HCT116 (cell line): ENCODE measurements around the gene LFNG. TPM values are rescaled to one million over a fixed set of nuclear protein-coding genes. Genes with fewer than 3 reads are reported as not detected.

Source experiments
- ATAC-seq: fragments of 200-7000 bp; cut with Tn5 transposase; 2 replicates; pipeline ENCODE4 v1.9.1; 2020; ENCODE audit warnings: mild to moderate bottlenecking, moderate library complexity
- BruUV-seq: library from RNA; stranded (reverse); fragments of 400-500 nt; replicated peaks from 2 replicates; lab custom pipeline; 2021; lab: Mats Ljungman, UMichigan
- CTCF ChIA-PET: fragments of 300-600 bp; sonication (Branson Sonifier 250); formaldehyde crosslinking; loops from one replicate; lab custom pipeline; 2021; ENCODE audit warnings: antibody characterized with exemption; lab: Charles Lee
- POLR2A ChIA-PET: fragments of 300-600, 350-600 bp; sonication (Branson Sonifier 250); formaldehyde crosslinking; loops from one replicate; lab custom pipeline; 2021; ENCODE audit warnings: antibody characterized with exemption; lab: Charles Lee
- RAD21 ChIA-PET, 2 experiments: fragments of 300-600 bp; sonication (Branson Sonifier 250); formaldehyde crosslinking; loops; one replicate each; lab custom pipeline; 2023; ENCODE audit warnings: low total read pairs in 2 of 2; ENCODE audit not compliant: uncharacterized antibody in 2 of 2, unreplicated experiment in 2 of 2, low non-redundant PET in 1 of 2; lab: Charles Lee
- DNase-seq: peaks from one replicate; pipeline ENCODE4 v3.0.0-alpha.2; 2010; ENCODE audit warnings: low read depth, low spot score
- H2AFZ ChIP-seq: fragments of 200-600 bp; shearing (Covaris generic), sonication (generic); 2 replicates; pipeline ENCODE4 v1.6.1; 2017; ENCODE audit warnings: low read depth, mixed run types, mixed read lengths, antibody characterized with exemption, low read length; ENCODE audit not compliant: poor library complexity, severe bottlenecking
- H3K27ac ChIP-seq: 2 replicates; pipeline ENCODE4 v1.5.1; 2012; ENCODE audit warnings: low read depth, low read length
- H3K27me3 ChIP-seq: fragments of 200-600 bp; sonication (generic); 2 replicates; pipeline ENCODE4 v1.6.1; 2016; ENCODE audit warnings: mixed run types, low read length, mixed read lengths; ENCODE audit not compliant: insufficient read depth
- H3K36me3 ChIP-seq, 2 experiments: fragments of 200-500 bp in 1 of 2; fragments of 200-600 bp in 1 of 2; sonication (Bioruptor generic) in 1 of 2; sonication (generic) in 1 of 2; 2 replicates each; pipeline versions ENCODE4 v1.5.1 to v1.6.1; 2014 to 2016; ENCODE audit warnings: low read length in 2 of 2, inconsistent platforms in 1 of 2, mixed read lengths in 1 of 2, mixed run types in 1 of 2; ENCODE audit not compliant: insufficient read depth in 2 of 2, control insufficient read depth in 1 of 2
- H3K4me1 ChIP-seq, 2 experiments: fragments of 200-600 bp in 1 of 2; sonication (generic) in 1 of 2; 2 replicates each; pipeline versions ENCODE4 v1.5.1 to v1.6.1; 2012 to 2017; ENCODE audit warnings: low read length in 2 of 2, inconsistent platforms in 1 of 2, mild to moderate bottlenecking in 1 of 2, mixed read lengths in 1 of 2, mixed run types in 1 of 2, moderate library complexity in 1 of 2; ENCODE audit not compliant: insufficient read depth in 2 of 2, control insufficient read depth in 1 of 2
- H3K4me2 ChIP-seq: fragments of 200-600 bp; sonication (generic); 2 replicates; pipeline ENCODE4 v1.6.1; 2017; ENCODE audit warnings: mixed run types, low read length, mixed read lengths
- H3K4me3 ChIP-seq, 2 experiments: fragments of 200-600 bp in 1 of 2; sonication (generic) in 1 of 2; replicated peaks in 1 of 2; 2 replicates each; pipeline ENCODE4 v1.5.1; 2011 to 2016; ENCODE audit warnings: low read length in 2 of 2, control low read depth in 1 of 2, low read depth in 1 of 2, mild to moderate bottlenecking in 1 of 2, mixed read lengths in 1 of 2, mixed run types in 1 of 2
- H3K79me2 ChIP-seq: fragments of 200-600 bp; sonication (generic); 2 replicates; pipeline ENCODE4 v1.6.1; 2017; ENCODE audit warnings: mild to moderate bottlenecking, mixed run types, low read length, moderate library complexity, mixed read lengths; ENCODE audit not compliant: insufficient read depth
- H3K9ac ChIP-seq: fragments of 200-600 bp; sonication (generic); 2 replicates; pipeline ENCODE4 v1.6.1; 2016; ENCODE audit warnings: low read length, mixed read lengths
- H3K9me2 ChIP-seq: fragments of 200-600 bp; sonication (generic), shearing (Covaris generic); 2 replicates; pipeline ENCODE4 v1.6.1; 2017; ENCODE audit warnings: mixed run types, mild to moderate bottlenecking, moderate library complexity; ENCODE audit not compliant: insufficient read depth
- H3K9me3 ChIP-seq, 2 experiments: fragments of 200-500 bp in 1 of 2; fragments of 200-600 bp in 1 of 2; sonication (Bioruptor generic) in 1 of 2; sonication (generic) in 1 of 2; 2 replicates each; pipeline ENCODE4 v1.6.1; 2014 to 2017; ENCODE audit warnings: low read length in 2 of 2, mixed read lengths in 2 of 2, inconsistent platforms in 1 of 2, low read depth in 1 of 2, mild to moderate bottlenecking in 1 of 2, mixed run types in 1 of 2, moderate library complexity in 1 of 2; ENCODE audit not compliant: control insufficient read depth in 1 of 2, insufficient read depth in 1 of 2
- H4K20me1 ChIP-seq: fragments of 200-600 bp; sonication (generic), shearing (Covaris generic); 2 replicates; pipeline ENCODE4 v1.6.1; 2017; ENCODE audit warnings: mixed run types, mild to moderate bottlenecking, moderate library complexity; ENCODE audit not compliant: insufficient read depth
- CBX3 ChIP-seq: IDR thresholded peaks from 2 replicates; pipeline ENCODE4 v1.6.1; 2012; ENCODE audit warnings: low read depth
- EGR1 ChIP-seq: IDR thresholded peaks from 2 replicates; pipeline ENCODE4 v1.6.1; 2012; ENCODE audit warnings: low read depth
- FOSL1 ChIP-seq: IDR thresholded peaks from 2 replicates; pipeline ENCODE4 v1.6.1; 2012; ENCODE audit warnings: low read depth
- MAX ChIP-seq: IDR thresholded peaks from 2 replicates; pipeline ENCODE4 v1.6.1; 2012
- POLR2A ChIP-seq: IDR thresholded peaks from 2 replicates; pipeline ENCODE4 v1.7.0; 2011; ENCODE audit warnings: borderline replicate concordance; ENCODE audit not compliant: insufficient read depth, insufficient read length; ENCODE audit errors: extremely low read depth
- POLR2AphosphoS5 ChIP-seq: IDR thresholded peaks from 2 replicates; pipeline ENCODE4 v1.6.1; 2011; ENCODE audit warnings: mild to moderate bottlenecking, low read depth, low read length, moderate library complexity
- RAD21 ChIP-seq: IDR thresholded peaks from 2 replicates; pipeline ENCODE4 v1.6.1; 2012; ENCODE audit warnings: low read depth, mild to moderate bottlenecking
- REST ChIP-seq: IDR thresholded peaks from 2 replicates; pipeline ENCODE4 v1.6.1; 2012; ENCODE audit warnings: low read depth
- SP1 ChIP-seq: IDR thresholded peaks from 2 replicates; pipeline ENCODE4 v1.6.1; 2012; ENCODE audit warnings: low read depth
- YY1 ChIP-seq: IDR thresholded peaks from 2 replicates; pipeline ENCODE4 v1.6.1; 2011; ENCODE audit warnings: low read length, low read depth, moderate library complexity, mild to moderate bottlenecking; ENCODE audit not compliant: insufficient replicate concordance; ENCODE audit errors: extremely low read depth
- ZNF274 ChIP-seq: fragments of 200-500 bp; sonication (Bioruptor generic); IDR thresholded peaks from 2 replicates; pipeline ENCODE4 v1.6.1; 2014; ENCODE audit warnings: mild to moderate bottlenecking, low read depth, low read length, inconsistent platforms
- intact Hi-C: fragments of 100-400 bp; cut with micrococcal nuclease; formaldehyde crosslinking; loops from 2 replicates; pipeline ENCODE4 v1.10.0; 2022
- total RNA-seq: library from RNA; stranded (reverse); gene quantifications from one replicate; pipeline ENCODE4 v1.2.1, GENCODE V29; 2021; ENCODE audit not compliant: unreplicated experiment

LFNG gene
- total RNA-seq, 1 experiment from 2014 or later: 14.3 TPM

- Histone ChIP-seq H2AFZ (no peak overlapping the region), H3K9me3 (no peaks in the 10 kb centered on the region), H3K9ac (no peak overlapping the region), H3K27me3 (no peaks in the 10 kb centered on the region), H3K79me2 (no peaks in the 10 kb centered on the region), H3K9me2 (no peaks in the 10 kb centered on the region), H3K4me1 (no peaks in the 10 kb centered on the region; a peak in 1 of 4 replicates), H3K4me3 (no peak overlapping the region), H3K4me2 (no peak overlapping the region), H4K20me1 (no peaks in the 10 kb centered on the region), H3K27ac (no peak overlapping the region), H3K36me3 (no peaks in the 10 kb centered on the region)
- DNase-seq (no peak), ATAC-seq (no peak)
- ChIA-PET RAD21 (no interaction called here), POLR2A (no interaction called here), CTCF (interaction anchor here (1.2 kb wide), 1 partner anchor 30 kb away, joined by 4 read pairs; no protein-coding TSS in a partner anchor)
- TF ChIP-seq MAX (no peak), CBX3 (no peak), REST (no peak)
- no TSS peak for BruUV-seq
- intact Hi-C loops: no loop called here
These were observed 20.9 kb upstream of the LFNG start for GRCh38 chr7:2498708-2499107.

- TF ChIP-seq POLR2AphosphoS5: no peak
- TF ChIP-seq EGR1: no peak
- no peak for TF ChIP-seq YY1
- TF ChIP-seq FOSL1: no peak
- TF ChIP-seq SP1: no peak
- no peak for TF ChIP-seq ZNF274
- TF ChIP-seq REST: no peak
- no peak for TF ChIP-seq POLR2A
- no peak for TF ChIP-seq RAD21
- no peak for ATAC-seq
- H2AFZ ChIP-seq: no peak overlapping the region
- ChIA-PET POLR2A (no interaction called here), RAD21 (no interaction called here), CTCF (interaction anchor here (1.2 kb wide), 1 partner anchor 30 kb away, joined by 4 read pairs; no protein-coding TSS in a partner anchor)
- no peaks in the 10 kb centered on the region; a peak in 1 of 4 replicates for H3K4me1 ChIP-seq
- DNase-seq: no peak
- H3K36me3 ChIP-seq: no peaks in the 10 kb centered on the region
- H3K9ac ChIP-seq: no peak overlapping the region
- no peaks in the 10 kb centered on the region for H3K9me2 ChIP-seq
- H3K4me2 ChIP-seq: no peak overlapping the region
- H3K79me2 ChIP-seq: no peaks in the 10 kb centered on the region
- BruUV-seq: no TSS peak
- no peaks in the 10 kb centered on the region for H4K20me1 ChIP-seq
- no peaks in the 10 kb centered on the region for H3K9me3 ChIP-seq
- H3K4me3 ChIP-seq: no peak overlapping the region
- no peaks in the 10 kb centered on the region for H3K27me3 ChIP-seq
- intact Hi-C loops: no loop called here
- H3K27ac ChIP-seq: no peak overlapping the region
These were observed 20.4 kb upstream of the LFNG start for GRCh38 chr7:2499181-2499580.
